ENCODE data around the gene NPC2. TPM values are rescaled to one million over a fixed set of nuclear protein-coding genes. Genes with fewer than 3 reads are reported as not detected.

NPC2 gene
- total RNA-seq, 2 donors from 2014 or later = 406 to 455 TPM

DNA sequence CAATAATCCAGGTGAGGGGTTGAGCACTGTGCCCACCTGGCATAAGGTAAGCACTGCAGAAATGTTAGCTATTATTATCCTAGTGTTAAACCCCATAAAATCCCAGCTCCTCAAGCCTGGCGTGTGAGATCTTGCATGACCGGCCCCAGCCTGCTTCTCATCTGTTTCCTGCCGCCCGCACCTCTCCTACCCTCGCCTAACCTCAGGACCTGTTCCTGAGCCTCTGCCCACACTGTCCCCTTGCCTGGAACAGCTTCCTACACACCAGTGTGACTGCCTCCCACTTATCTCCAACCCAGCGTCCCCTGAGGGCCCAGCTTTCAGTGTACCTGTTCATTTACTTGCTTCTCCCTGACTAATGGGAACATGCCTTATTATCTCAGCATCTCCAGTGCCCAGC is 25.1 kb upstream of the NPC2 start:
- Histone ChIP-seq H3K36me3 (peaks cover 83% of the 10 kb centered on the region), H3K27me3 (replicated peaks; ENCODE audit: insufficient read depth) (no peaks in the 10 kb centered on the region), H3K27ac (peak overlapping the region; percentile 33 to 47), H3K9me3 (no peaks in the 10 kb centered on the region), H3K4me1 (ENCODE audit: control insufficient read depth in 1 of 2, low read depth in 2 of 2) (peaks cover 8 to 39% of the 10 kb centered on the region in 2 donors), H3K4me3 (no peak overlapping the region)
- DNase-seq (ENCODE audit: low spot score) (no peak), ATAC-seq (ENCODE audit: insufficient number of reproducible peaks, low FRiP score, low read depth) (no peak)
- no peak for TF ChIP-seq CTCF (IDR thresholded peaks at IDR 0.05)

GRCh38 chr14:74517731-74518130 is 24.6 kb upstream of the NPC2 start:
- Histone ChIP-seq H3K27me3 (replicated peaks; ENCODE audit: insufficient read depth) (no peaks in the 10 kb centered on the region), H3K4me3 (no peak overlapping the region), H3K4me1 (ENCODE audit: control insufficient read depth in 1 of 2, low read depth in 2 of 2) (peaks cover 8 to 44% of the 10 kb centered on the region in 2 donors), H3K27ac (peak overlapping the region; percentile 35 to 70), H3K36me3 (peaks cover 78% of the 10 kb centered on the region), H3K9me3 (no peaks in the 10 kb centered on the region)
- DNase-seq (ENCODE audit: low spot score) (no peak), ATAC-seq (ENCODE audit: insufficient number of reproducible peaks, low FRiP score, low read depth) (no peak)
- no peak for TF ChIP-seq CTCF (IDR thresholded peaks at IDR 0.05)

DNA sequence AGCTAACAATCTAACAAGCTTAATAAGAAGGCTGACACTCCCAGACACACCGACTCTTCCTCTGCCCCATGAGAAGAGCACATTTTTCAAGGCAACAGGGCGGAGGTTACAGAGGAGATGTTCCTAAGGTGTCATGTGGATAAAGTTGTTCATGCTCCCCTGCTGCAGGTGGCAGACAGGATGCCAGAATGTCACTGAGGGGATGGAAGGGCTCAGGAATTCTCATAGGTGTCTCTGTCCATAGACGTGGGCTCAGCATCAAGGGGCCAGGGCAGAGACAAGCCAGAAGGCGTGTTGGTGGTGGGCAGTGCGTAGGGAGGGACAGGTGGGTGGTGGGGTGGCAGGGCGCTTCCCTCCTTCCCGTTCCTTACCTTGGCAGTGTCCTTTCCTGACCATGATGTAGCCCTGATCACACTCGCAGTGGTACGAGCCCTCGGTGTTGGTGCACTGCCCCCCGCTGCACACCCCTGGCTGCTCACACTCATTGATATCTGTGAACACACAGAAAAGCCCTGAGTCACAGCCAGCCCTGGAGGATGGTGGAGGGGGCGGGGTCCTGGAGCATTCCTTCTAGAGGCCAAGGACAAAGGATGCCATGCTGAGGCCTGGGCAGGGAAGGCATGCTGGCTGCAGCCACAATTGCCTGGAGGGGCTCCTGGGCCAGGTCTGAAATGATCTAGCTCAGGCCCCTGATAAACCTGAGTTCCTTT is 23.5 kb upstream of the NPC2 start:
- Histone ChIP-seq H3K36me3 (peaks cover 67% of the 10 kb centered on the region), H3K27me3 (replicated peaks; ENCODE audit: insufficient read depth) (no peaks in the 10 kb centered on the region), H3K9me3 (no peaks in the 10 kb centered on the region), H3K4me1 (ENCODE audit: control insufficient read depth in 1 of 2, low read depth in 2 of 2) (peaks cover 16 to 55% of the 10 kb centered on the region in 2 donors), H3K27ac (peak overlapping the region; percentile 70 to 82), H3K4me3 (no peak overlapping the region)
- DNase-seq (ENCODE audit: low spot score) (no peak), ATAC-seq (ENCODE audit: insufficient number of reproducible peaks, low FRiP score, low read depth) (no peak)
- no peak for TF ChIP-seq CTCF (IDR thresholded peaks at IDR 0.05)

GRCh38 chr14:74515891-74516412 is 22.8 kb upstream of the NPC2 start:
- ATAC-seq (ENCODE audit: insufficient number of reproducible peaks, low FRiP score, low read depth) (no peak), DNase-seq (ENCODE audit: low spot score) (no peak)
- peaks cover 61% of the 10 kb centered on the region for H3K36me3 ChIP-seq
- peaks cover 19 to 62% of the 10 kb centered on the region in 2 donors for H3K4me1 ChIP-seq (ENCODE audit: control insufficient read depth in 1 of 2, low read depth in 2 of 2)
- no peak overlapping the region for H3K4me3 ChIP-seq
- TF ChIP-seq CTCF (IDR thresholded peaks at IDR 0.05) = no peak
- no peaks in the 10 kb centered on the region for H3K9me3 ChIP-seq
- peak overlapping the region; percentile 70 to 82 for H3K27ac ChIP-seq
- H3K27me3 ChIP-seq (replicated peaks; ENCODE audit: insufficient read depth) = no peaks in the 10 kb centered on the region

GRCh38 chr14:74514471-74514941 is 21.4 kb upstream of the NPC2 start:
- TF ChIP-seq CTCF (IDR thresholded peaks at IDR 0.05) = no peak
- DNase-seq (ENCODE audit: low spot score) (no peak), ATAC-seq (ENCODE audit: insufficient number of reproducible peaks, low FRiP score, low read depth) (peak; percentile 36)
- H3K4me3 ChIP-seq = peak overlapping the region; percentile 38
- no peaks in the 10 kb centered on the region for H3K9me3 ChIP-seq
- H3K27ac ChIP-seq = peak overlapping the region; percentile 70 to 82
- H3K27me3 ChIP-seq (replicated peaks; ENCODE audit: insufficient read depth) = no peaks in the 10 kb centered on the region
- peaks cover 56% of the 10 kb centered on the region for H3K36me3 ChIP-seq
- H3K4me1 ChIP-seq (ENCODE audit: control insufficient read depth in 1 of 2, low read depth in 2 of 2) = peaks cover 19 to 70% of the 10 kb centered on the region in 2 donors

Measured in thoracic aorta (tissue), 2 donors.